MM.1S (cell line): Measurements from ENCODE around the gene OXCT1.

Source experiments
- EZH2 ChIP-seq: fragments of 300-600 bp; sonication (generic); optimal IDR thresholded peaks from 2 replicates; pipeline ENCODE3; 2017; ENCODE audit warnings: low read depth, mild to moderate bottlenecking, antibody characterized with exemption, low read length, mixed read lengths
- TF ChIP-seq, protein P1 (sequence below): fragments of 300-600 bp; sonication (generic); IDR thresholded peaks from 2 replicates; pipeline ENCODE4 v1.5.1; 2016; ENCODE audit warnings: antibody characterized with exemption, low read length, mixed read lengths

DNA sequence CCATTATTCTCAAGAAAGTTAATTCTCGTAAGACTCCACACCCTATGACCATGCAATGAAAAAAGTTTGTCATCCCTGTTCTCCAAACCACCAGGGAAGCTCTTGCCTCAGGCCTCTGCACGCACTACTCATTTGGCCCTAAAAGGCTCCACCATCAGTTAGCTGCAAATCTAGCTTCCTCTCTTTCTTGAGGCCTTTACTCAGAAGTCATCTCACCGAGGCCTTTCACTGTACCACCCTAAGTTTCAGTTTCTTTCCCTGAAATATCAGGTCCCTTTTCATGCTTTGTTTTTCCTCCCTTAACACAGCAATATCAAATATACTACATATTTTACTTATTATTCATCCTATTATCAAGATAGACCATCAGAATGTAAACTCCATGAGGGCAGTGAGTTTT is 39.1 kb downstream of the OXCT1 start:
- TF ChIP-seq, protein P1, sequence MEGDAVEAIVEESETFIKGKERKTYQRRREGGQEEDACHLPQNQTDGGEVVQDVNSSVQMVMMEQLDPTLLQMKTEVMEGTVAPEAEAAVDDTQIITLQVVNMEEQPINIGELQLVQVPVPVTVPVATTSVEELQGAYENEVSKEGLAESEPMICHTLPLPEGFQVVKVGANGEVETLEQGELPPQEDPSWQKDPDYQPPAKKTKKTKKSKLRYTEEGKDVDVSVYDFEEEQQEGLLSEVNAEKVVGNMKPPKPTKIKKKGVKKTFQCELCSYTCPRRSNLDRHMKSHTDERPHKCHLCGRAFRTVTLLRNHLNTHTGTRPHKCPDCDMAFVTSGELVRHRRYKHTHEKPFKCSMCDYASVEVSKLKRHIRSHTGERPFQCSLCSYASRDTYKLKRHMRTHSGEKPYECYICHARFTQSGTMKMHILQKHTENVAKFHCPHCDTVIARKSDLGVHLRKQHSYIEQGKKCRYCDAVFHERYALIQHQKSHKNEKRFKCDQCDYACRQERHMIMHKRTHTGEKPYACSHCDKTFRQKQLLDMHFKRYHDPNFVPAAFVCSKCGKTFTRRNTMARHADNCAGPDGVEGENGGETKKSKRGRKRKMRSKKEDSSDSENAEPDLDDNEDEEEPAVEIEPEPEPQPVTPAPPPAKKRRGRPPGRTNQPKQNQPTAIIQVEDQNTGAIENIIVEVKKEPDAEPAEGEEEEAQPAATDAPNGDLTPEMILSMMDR = no peak
- no peak for TF ChIP-seq EZH2
